K562 (cell line): ENCODE measurements around the gene WWOX. TPM values are rescaled to one million over a fixed set of nuclear protein-coding genes. Genes with fewer than 3 reads are reported as not detected.

Experiments
- ATAC-seq: fragments of 200-7000 bp; cut with Tn5 transposase; 3 replicates; pipeline ENCODE4 v1.9.1; 2020; ENCODE audit warnings: moderate library complexity
- BruUV-seq: library from RNA; stranded (reverse); fragments of 400-500 nt; replicated peaks from 2 replicates; lab custom pipeline; 2021; lab: Mats Ljungman, UMichigan
- CTCF ChIA-PET: fragments of 300-600 bp; formaldehyde crosslinking; extraction: SDS; loops from one replicate; lab custom pipeline; 2021; ENCODE audit warnings: low intra/inter-chr PET ratio; lab: Yijun Ruan, JAX
- POLR2A ChIA-PET: fragments of 300-600, 350-650 bp; sonication (Branson Sonifier 250); formaldehyde crosslinking; extraction: SDS; loops from one replicate; lab custom pipeline; 2021; ENCODE audit warnings: antibody characterized with exemption, inconsistent platforms; lab: Yijun Ruan, JAX
- DNase-seq, 4 experiments: peaks; one replicate each; pipeline versions ENCODE4 v3.0.0 to v3.0.0-alpha.2; 2011 to 2018; ENCODE audit warnings: low spot score in 3 of 4, mixed read lengths in 3 of 4; ENCODE audit errors: extremely low read depth in 1 of 4
- FAIRE-seq: peaks from 2 replicates; lab custom pipeline; 2011; peaks lifted over from hg19 to GRCh38; lab: Jason Lieb, UNC
- H2AFZ ChIP-seq: 2 replicates; pipeline ENCODE4 v1.6.0; 2011; ENCODE audit warnings: low read depth, low read length, control low read depth, inconsistent platforms
- H3K27ac ChIP-seq: fragments of 200-600 bp; 3 replicates; pipeline ENCODE4 v1.8.0; 2011; ENCODE audit warnings: low read depth, mild to moderate bottlenecking, control low read depth, inconsistent platforms, low read length, moderate library complexity, mixed read lengths; ENCODE audit errors: extremely low read depth
- H3K27me3 ChIP-seq, 2 experiments: fragments of 300-600 bp in 1 of 2; 2 replicates in 1 of 2; 3 replicates in 1 of 2; pipeline versions ENCODE4 v1.6.0 to v1.8.0; 2011; ENCODE audit warnings: inconsistent platforms in 2 of 2, low read length in 2 of 2, mild to moderate bottlenecking in 1 of 2, mixed read lengths in 1 of 2, moderate library complexity in 1 of 2; ENCODE audit not compliant: control insufficient read depth in 2 of 2, insufficient read depth in 2 of 2
- H3K36me3 ChIP-seq: fragments of 300-600 bp; 3 replicates; pipeline ENCODE4 v1.8.0; 2011; ENCODE audit warnings: mild to moderate bottlenecking, low read length, inconsistent platforms; ENCODE audit not compliant: control insufficient read depth, insufficient read depth
- H3K4me1 ChIP-seq, 2 experiments: fragments of 200-600 bp in 1 of 2; replicated peaks in 1 of 2; 2 replicates in 1 of 2; 3 replicates in 1 of 2; pipeline versions ENCODE4 v1.5.1 to v1.8.0; 2011; ENCODE audit warnings: inconsistent platforms in 2 of 2, low read length in 2 of 2, mild to moderate bottlenecking in 1 of 2, mixed read lengths in 1 of 2, moderate library complexity in 1 of 2; ENCODE audit not compliant: control insufficient read depth in 2 of 2, insufficient read depth in 2 of 2
- H3K4me2 ChIP-seq: 2 replicates; pipeline ENCODE4 v1.6.1; 2011; ENCODE audit warnings: low read length, control low read depth, inconsistent platforms, mixed read lengths; ENCODE audit not compliant: insufficient read depth
- H3K4me3 ChIP-seq: fragments of 200-600 bp; sonication (generic), shearing (Covaris generic); 2 replicates; pipeline ENCODE4 v1.5.1; 2016; ENCODE audit warnings: control low read depth, inconsistent platforms
- H3K79me2 ChIP-seq: fragments of 200-600 bp; 3 replicates; pipeline ENCODE4 v1.8.0; 2011; ENCODE audit warnings: low read length, inconsistent platforms; ENCODE audit not compliant: control insufficient read depth, insufficient read depth
- H3K9ac ChIP-seq, 2 experiments: 2 replicates each; pipeline versions ENCODE4 v1.6.0 to v1.6.1; 2011; ENCODE audit warnings: low read depth in 2 of 2, low read length in 2 of 2, control low read depth in 1 of 2, inconsistent platforms in 1 of 2, mild to moderate bottlenecking in 1 of 2, mixed read lengths in 1 of 2; ENCODE audit not compliant: insufficient read depth in 1 of 2
- H3K9me1 ChIP-seq: one replicate; pipeline ENCODE4 v1.6.0; 2011; ENCODE audit warnings: inconsistent platforms, mild to moderate bottlenecking, low read length, moderate library complexity; ENCODE audit not compliant: control insufficient read depth, insufficient read depth
- H3K9me3 ChIP-seq: replicated peaks from 2 replicates; pipeline ENCODE4 v1.5.1; 2011; ENCODE audit warnings: low read depth, low read length, inconsistent platforms; ENCODE audit not compliant: control insufficient read depth, insufficient read depth
- H4K20me1 ChIP-seq: replicated peaks from 2 replicates; pipeline ENCODE4 v1.6.1; 2011; ENCODE audit warnings: low read length, inconsistent platforms, mixed read lengths; ENCODE audit not compliant: control insufficient read depth, insufficient read depth
- EZH2 ChIP-seq: IDR thresholded peaks from 2 replicates; pipeline ENCODE4 v1.6.1; 2012; ENCODE audit warnings: low read depth, mild to moderate bottlenecking, inconsistent platforms, low read length, borderline replicate concordance
- NBN ChIP-seq: fragments of 450-650 bp; IDR thresholded peaks from 2 replicates; pipeline ENCODE4 v1.6.1; 2016; ENCODE audit warnings: low read depth, mild to moderate bottlenecking
- NONO ChIP-seq, 2 experiments: fragments of 200-400 bp in 1 of 2; fragments of 450-650 bp in 1 of 2; formaldehyde crosslinking in 1 of 2; IDR thresholded peaks; 2 replicates each; pipeline ENCODE4 v1.6.1; 2017; ENCODE audit warnings: low read depth in 2 of 2, mild to moderate bottlenecking in 2 of 2, moderate library complexity in 2 of 2, low read length in 1 of 2
- TAF7 ChIP-seq: fragments of 450-650 bp; IDR thresholded peaks from 2 replicates; pipeline ENCODE4 v1.6.1; 2016; ENCODE audit warnings: missing genetic modification characterization, missing compliant biosample characterization
- TAL1 ChIP-seq: fragments of 450-650 bp; IDR thresholded peaks from 2 replicates; pipeline ENCODE4 v1.6.1; 2016; ENCODE audit warnings: mild to moderate bottlenecking
- THRAP3 ChIP-seq: fragments of 450-650 bp; IDR thresholded peaks from 2 replicates; pipeline ENCODE4 v1.6.1; 2016; ENCODE audit warnings: mild to moderate bottlenecking, inconsistent platforms, borderline replicate concordance
- ZNF324 ChIP-seq: fragments of 250-450 bp; sonication (Bioruptor Pico); IDR thresholded peaks from 2 replicates; pipeline ENCODE4 v1.4.0; 2020; ENCODE audit warnings: mild to moderate bottlenecking
- WGBS: fragments of 100-300 bp; shearing (Covaris generic); methylation state at CpG from one replicate; pipeline ENCODE4 v1.1.6; 2016; ENCODE audit warnings: low coverage, mixed read lengths; ENCODE audit not compliant: insufficient coverage; ENCODE audit errors: missing lambda C conversion rate; 5-methylcytosine and 5-hydroxymethylcytosine counted together
- in situ Hi-C: fragments of 300-500 bp; cut with MboI; formaldehyde crosslinking; loops from 4 replicates; pipeline ENCODE4 v1.15.0; 2018; ENCODE audit warnings: inconsistent platforms, mixed read lengths
- intact Hi-C: fragments of 100-400 bp; cut with micrococcal nuclease; formaldehyde crosslinking; loops from 2 replicates; pipeline ENCODE4 v1.14.2; 2022
- polyA plus RNA-seq, 8 experiments: library from polyadenylated mRNA; depleted of rRNA in 4 of 8; stranded (reverse) in 5 of 8; unstranded in 3 of 8; fragments of >200 nt; fragmentation: Nextera tagmentation in 2 of 8; fragmentation: Illumina TruSeq in 1 of 8; extraction: Ambion mirVana in 2 of 8; extraction: Trizol in 1 of 8; gene quantifications; 2 replicates each; pipeline versions ENCODE4 v1.2.1 to v1.2.3, GENCODE V29; 2011 to 2014; ENCODE audit warnings: inconsistent platforms in 1 of 8, missing spikeins in 1 of 8
- total RNA-seq, 7 experiments: library from RNA; depleted of rRNA in 6 of 7; stranded (reverse); fragments of >200 nt in 6 of 7; fragmentation: Illumina TruSeq in 2 of 7; extraction: Trizol in 2 of 7; gene quantifications; 2 replicates each; pipeline versions ENCODE4 v1.2.1 to v1.2.3, GENCODE V29; 2011 to 2021; ENCODE audit warnings: low replicate concordance in 1 of 7
- TF ChIP-seq, protein P1 (sequence below), 2 experiments: IDR thresholded peaks in 1 of 2; conservative IDR thresholded peaks in 1 of 2; 2 replicates each; pipeline ENCODE4 v1.6.1; 2016; ENCODE audit warnings: low read depth in 2 of 2, mild to moderate bottlenecking in 1 of 2, missing compliant biosample characterization in 1 of 2, missing genetic modification characterization in 1 of 2, moderate library complexity in 1 of 2

The WWOX gene
- total and polyA plus RNA-seq, 9 of the 15 experiments (the other 6 are each of a cell fraction or from before 2014, with no cell fraction given): 1.6 to 22.7 (median 8.1) TPM

DNA sequence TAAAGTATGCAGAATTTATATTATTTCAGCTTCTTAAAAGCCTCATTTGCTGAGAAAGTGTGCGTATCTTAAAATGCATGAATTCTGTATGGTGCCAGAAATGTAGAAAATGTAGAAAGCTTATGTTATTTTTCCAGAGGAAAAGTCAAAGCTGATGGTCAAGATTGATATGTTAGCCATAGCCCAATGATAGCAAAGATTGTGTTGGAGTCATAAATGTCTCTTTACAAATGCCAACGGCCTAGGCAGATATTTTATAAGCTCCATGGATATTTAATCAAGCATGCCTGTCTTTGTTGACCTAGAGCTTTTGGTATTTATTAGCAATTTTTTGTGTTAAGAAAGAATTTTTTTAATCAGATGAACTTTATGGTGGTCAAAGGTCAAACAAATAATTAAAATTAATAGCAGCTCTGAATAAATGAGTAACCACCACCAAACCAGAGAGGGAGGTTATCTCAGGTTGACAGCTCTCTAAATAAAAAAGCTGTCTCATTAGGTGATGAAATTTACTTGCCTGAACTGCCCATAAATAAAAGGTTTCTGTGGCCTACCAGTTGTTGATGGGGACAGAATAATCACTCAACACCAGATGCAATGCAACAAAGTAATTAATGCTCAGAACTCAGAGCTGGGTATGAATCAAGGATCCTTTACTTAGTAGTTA lies 48.6 kb upstream of the WWOX start:
- intact Hi-C loops: no loop called here
- CTCF ChIA-PET: no interaction called here
- peaks cover 0 to 13% of the 10 kb centered on the region in 2 experiments; a peak in 2 of 5 replicates for H3K27me3 ChIP-seq

More for the DNA sequence above, 48.6 kb upstream of the WWOX start:
- TF ChIP-seq ZNF324 (CRISPR knock-in tag) (no peak), EZH2 (no peak), NBN (no peak), TAF7 (no peak), NONO (IDR thresholded peaks at IDR 0.05; ENCODE audit: low read depth in 2 of 2, low read length in 1 of 2) (no peak), TAL1 (0 out of 2 replicates have a peak, but pooled peaks have one; percentile 8), THRAP3 (no peak)
- TF ChIP-seq, protein P1, sequence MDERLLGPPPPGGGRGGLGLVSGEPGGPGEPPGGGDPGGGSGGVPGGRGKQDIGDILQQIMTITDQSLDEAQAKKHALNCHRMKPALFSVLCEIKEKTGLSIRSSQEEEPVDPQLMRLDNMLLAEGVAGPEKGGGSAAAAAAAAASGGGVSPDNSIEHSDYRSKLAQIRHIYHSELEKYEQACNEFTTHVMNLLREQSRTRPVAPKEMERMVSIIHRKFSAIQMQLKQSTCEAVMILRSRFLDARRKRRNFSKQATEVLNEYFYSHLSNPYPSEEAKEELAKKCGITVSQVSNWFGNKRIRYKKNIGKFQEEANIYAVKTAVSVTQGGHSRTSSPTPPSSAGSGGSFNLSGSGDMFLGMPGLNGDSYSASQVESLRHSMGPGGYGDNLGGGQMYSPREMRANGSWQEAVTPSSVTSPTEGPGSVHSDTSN (CRISPR knock-in tag; IDR thresholded peaks at IDR 0.05; ENCODE audit: low read depth): no peak
- TF ChIP-seq, protein P1 (tag; conservative IDR thresholded peaks at IDR 0.05; ENCODE audit: low read depth): 0 out of 2 replicates have a peak, but pooled peaks have one; percentile 25
- POLR2A ChIA-PET: no interaction called here
- ATAC-seq (no peak), DNase-seq (no peak), FAIRE-seq (no peak)
- Histone ChIP-seq H3K27ac (no peak overlapping the region), H3K4me3 (no peak overlapping the region), H3K4me1 (peaks cover 0 to 2% of the 10 kb centered on the region in 2 experiments; a peak in 1 of 5 replicates), H3K9me1 (no peaks in the 10 kb centered on the region), H3K4me2 (no peak overlapping the region), H2AFZ (no peak overlapping the region), H3K79me2 (no peaks in the 10 kb centered on the region), H3K9me3 (no peaks in the 10 kb centered on the region), H3K9ac (no peak overlapping the region), H3K36me3 (no peaks in the 10 kb centered on the region), H4K20me1 (no peaks in the 10 kb centered on the region; the same call in 1 of the 2 replicates)
- no TSS peak for BruUV-seq
- WGBS: 0% methylated on average over 2 of the region's 2 CpGs
- in situ Hi-C loops: no loop called here
